ENCODE data around the gene ARHGAP26.

The ARHGAP26 gene

DNA sequence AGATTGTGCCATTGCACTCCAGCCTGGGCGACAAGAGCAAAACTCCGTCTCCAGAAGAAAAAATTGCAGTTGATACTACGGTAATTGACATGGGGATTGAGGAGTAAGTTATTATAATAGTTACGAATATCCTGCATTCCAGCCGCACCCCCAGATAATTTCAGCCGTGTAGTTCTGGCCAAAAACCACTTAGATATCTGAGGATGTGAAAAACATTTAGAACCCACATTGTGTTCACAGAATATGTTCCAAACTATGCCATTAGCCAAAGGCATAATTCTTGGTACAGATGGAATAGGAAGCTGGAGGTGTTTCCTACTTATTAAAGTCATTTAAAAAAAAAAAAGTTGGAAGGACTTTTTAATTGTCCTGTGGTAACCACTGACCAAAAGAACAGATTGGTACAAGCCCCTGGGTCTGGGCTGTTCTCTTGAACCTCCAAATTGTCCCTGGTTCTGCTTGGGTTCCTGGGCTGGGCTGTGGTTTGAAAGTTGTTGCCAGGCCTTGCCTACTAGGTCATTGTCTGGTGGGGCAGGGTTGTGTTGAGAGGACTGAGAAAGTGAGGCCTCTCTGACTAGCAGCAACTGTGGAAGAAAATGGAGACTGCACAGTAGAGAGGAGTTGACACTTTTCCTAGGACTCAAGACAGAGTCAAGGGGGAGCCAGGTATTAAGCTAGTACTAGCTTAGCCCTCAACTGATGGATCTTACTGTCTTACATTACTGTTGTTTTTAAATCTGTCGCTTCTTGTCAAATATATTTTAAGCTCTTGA is 434.5 kb downstream of the ARHGAP26 start:
- DNase-seq: no peak

DNA sequence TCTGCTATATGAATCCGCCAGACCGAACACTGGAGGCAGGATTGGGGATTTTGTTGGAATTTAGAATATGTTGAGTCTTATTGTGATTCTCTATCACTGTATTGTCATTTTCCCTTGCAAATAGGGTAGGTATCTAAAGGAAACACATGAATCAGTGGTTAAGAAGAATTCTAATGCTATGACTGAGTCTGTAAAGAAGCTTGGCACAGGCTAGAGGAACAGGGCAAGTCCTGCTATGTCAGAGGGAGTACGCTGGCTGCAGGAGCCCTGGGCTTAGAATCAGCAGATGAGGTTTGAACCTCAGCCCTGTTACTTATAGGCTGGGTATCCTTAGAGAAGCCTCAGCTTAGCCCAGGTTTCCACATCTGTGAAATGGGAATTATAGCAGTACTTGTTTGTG is 435.2 kb downstream of the ARHGAP26 start:
- no peak for DNase-seq

DNA sequence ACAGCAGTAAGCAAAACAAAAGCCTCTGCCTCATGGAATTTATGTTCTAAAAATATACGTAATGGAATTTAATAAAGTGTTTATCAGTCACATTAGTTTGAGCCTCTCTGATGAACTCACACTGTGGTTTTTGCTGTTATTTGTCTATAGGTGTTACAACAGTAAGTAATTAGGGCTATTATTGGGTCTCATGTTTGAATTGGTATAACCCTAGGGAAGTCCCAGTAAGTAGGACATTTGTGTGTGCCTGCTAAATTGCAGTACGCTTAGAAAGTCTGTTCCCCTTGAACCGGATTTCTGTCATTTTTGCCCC is 435.7 kb downstream of the ARHGAP26 start:
- no peak for DNase-seq

DNA sequence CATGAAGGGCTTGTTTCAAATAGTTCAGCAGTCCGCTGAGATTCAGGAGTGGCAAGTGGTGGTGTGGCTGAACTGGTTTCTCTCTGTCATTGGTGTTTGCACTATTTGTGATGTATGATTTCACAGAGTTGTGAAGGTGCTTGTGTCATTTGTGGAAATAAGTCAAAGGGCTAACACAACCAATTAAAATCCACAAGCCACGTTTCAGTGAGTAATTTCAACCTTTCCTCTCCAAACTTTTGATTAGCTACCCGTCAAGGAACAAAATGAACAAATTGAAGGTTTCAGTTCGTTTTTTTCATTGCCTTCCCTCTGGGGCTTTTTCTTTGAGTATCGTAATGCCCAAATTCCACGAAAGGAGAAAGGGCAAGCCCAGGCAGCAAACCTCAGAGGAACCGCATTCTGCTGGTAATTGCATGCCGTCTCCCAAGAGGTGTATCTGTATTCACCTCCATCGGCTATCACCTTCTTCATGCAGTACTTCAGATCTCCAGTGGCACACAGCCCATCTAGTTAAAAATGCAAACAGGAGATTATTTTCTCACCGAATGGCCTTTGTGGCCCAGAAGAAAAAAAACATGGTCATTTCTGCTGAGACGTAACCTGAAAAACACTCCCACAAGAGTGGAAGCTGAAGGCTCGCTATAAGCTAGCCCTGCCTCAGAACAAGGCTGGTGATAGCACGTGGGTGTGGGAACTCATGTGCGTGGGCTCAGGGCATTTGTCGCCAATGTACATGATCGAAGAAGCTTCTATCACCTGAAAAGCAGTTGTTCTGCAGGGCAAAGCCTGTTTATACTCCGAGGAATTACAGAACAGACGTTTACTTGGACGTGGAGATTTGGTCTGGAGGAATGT is 436.2 kb downstream of the ARHGAP26 start:
- no peak for DNase-seq

DNA sequence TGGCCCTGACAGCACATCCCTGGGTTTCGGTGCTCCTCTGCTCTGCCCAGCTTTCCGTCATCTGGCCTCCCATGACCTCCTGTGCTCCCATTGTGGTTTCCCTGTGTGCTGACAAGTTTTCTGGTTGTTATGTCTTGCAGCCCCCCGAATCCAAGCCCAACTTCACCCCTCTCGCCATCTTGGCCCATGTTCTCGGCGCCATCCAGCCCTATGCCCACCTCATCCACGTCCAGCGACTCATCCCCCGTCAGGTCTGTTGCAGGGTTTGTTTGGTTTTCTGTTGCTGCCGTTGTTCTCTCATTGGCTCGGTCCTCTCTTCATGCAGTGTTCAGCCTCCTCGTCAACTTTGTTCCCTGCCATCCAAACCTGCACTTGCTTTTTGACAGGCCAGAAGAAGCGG is 436.9 kb downstream of the ARHGAP26 start:
- no peak for DNase-seq

DNA sequence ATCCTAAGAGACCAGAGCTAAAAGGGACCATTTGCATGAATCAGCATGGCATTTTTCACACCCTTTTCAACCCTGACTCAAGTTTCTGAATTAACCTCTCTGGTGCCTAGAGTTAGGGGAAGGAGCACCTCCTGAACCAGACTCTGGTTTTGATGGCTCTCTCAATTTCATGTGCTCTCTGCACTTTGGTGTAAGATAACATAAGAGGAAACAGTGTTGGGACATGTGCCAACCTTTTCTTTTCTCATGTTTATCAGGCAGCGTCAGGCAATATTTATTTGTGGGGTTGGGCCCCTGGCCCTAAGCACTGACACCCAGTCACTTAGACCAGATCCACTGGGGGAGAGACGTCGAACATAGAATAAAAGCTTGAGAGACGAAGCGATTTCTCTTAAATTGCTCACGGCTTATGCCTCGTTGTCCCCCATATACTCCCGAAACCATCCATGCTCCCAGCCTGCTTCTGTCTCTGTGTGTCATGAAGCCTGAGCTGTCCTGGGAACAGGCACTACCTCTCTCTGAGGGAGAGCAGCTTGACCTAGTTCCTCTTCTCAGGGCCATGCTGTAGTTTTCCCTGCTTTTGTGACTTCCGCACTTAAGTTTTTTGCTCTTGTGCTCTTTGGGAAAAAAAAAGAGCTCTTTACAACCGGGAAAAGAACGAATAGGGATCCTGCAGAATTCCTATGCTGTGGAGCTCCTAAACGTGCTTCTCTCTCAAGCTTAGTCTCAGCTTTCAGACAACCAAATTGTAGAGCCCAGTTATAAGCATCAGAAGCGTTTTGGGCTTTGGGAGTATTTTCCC is 437.6 kb downstream of the ARHGAP26 start:
- no peak for DNase-seq

DNA sequence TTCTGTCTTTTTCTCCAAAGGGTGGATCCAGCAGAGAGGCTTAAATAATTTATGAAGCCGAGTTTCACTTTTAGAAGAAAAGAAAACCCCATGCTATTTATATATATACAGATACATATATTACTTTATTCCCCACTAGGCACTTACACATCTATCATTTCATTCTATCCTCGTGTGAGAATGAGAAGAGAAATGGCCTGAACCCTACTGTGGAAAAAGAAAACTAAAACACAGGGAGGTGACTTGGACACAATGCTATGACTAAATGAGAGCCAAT is 438.1 kb downstream of the ARHGAP26 start:
- no peak for DNase-seq

DNA sequence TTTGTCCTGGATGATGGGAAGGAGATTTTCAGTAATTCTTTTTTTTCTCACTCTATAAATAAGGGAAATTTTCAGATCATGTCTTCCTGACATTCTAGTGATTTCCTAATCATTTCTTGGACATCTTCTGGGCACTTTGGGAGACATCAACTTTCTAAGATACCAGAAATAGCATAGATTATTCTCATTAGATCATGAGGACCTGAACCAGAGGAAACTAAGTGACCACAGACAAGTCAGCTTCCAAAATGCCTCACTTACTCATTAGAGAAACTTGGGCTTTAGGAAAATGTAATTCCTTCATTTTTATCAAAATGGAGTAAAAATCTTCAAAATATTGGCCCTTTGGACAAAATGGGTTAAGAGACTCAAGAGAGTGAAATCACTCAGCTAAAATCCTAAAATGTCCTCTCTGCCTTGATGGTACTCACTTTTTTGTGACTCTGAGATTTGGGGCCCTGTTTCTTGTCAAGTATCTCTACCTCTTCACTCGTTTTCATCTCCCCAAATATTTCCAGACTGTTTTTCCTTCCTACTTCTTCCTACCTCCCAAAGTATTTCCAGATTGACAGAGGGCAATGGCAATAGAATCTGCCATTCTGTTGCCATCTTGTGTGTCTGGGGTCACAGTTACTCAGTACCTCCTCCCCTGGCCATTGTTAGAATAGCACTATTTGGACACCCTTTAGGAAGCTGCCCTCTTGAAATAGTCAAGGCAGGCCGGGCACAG is 438.8 kb downstream of the ARHGAP26 start:
- no peak for DNase-seq

DNA sequence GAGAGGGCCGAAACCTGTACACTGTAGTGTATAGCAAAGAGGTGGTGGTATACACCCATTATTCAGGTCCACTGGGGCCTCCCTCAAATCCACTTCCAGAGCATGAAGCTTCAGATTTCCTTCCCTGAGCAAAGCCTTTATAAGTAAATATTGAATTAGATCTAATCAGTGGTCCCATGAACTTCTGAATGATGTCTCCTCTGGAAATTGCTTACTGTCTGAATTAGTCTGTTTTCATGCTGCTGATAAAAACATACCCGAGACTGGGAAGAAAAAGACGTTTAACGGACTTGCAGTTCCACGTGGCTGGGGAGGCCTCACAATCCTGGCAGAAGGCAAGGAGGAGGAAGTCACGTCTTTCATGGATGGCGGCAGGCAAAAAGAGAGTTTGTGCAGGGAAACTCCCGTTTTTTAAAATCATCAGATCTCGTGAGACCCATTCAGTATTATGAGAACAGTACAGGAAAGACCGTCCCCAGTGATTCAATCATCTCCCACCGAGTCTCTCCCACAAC is 439.8 kb downstream of the ARHGAP26 start:
- DNase-seq: no peak

DNA sequence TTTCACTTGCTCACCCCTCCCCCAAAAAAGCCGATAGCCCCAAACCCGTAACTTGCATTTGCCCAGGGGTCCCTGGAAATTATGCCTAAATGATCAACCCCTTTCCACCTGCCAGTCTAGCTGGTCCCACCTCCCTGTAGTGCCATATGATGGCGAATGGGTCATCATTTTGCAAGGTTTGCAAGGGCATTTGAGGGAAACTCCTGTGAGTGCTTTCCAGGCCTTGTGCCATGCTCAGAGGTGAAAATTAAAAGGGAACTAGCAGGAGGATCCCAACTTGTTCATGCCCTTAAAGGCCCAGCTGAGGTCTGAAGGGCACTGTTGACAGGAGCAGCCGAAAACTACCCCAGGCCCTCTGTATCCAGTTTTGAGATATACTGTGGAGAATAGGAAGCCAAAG is 440.4 kb downstream of the ARHGAP26 start:
- no peak for DNase-seq

DNA sequence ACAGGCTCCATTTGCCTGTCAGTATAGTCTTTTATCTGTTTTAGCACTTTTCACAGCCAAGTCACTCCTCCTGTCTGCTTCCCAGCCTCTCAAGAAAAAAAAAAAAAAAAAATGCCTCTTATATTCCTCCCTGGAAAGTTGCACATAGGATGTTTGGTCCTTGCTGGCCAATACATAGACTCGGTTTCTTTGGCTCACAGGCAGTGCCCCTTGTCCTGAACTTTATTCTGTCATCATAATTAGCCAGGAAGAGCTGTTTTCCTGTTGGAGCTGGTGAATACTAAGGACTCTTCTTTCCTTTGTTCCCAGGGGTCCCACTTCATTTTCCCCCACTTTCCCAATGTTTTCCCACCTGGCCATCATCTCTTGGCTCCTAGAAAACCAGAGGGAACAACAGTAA is 442.1 kb downstream of the ARHGAP26 start:
- no peak for DNase-seq

DNA sequence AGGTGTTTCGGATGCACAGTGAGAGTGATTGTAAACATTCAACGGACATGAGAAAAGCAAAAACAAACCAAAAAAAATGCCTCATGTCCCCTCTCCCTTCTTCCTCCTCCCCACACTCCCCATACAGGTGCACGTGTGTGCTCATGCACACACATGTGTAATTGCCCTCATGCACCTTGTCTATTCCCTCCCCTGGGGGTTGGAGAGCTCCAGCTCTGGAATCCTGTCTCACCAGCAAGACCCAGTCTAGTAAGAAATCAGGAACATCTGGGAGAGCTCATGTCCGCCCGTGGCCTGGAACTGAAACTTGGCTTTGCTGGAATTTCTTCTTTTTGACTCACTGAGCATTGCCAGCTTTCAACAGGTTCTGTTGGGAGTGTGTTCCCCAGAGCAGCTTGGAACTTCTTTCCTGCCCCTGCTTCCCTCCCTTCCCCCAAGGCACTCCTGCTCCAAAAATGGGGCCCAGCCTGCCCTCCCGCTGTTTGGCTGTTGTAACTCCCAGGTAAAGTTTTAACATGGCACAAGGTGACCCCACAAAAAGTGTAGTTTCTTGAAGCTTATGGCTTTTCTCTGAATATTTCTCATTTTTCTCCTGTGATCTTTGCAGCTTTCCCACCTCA is 443.2 kb downstream of the ARHGAP26 start:
- no peak for DNase-seq

DNA sequence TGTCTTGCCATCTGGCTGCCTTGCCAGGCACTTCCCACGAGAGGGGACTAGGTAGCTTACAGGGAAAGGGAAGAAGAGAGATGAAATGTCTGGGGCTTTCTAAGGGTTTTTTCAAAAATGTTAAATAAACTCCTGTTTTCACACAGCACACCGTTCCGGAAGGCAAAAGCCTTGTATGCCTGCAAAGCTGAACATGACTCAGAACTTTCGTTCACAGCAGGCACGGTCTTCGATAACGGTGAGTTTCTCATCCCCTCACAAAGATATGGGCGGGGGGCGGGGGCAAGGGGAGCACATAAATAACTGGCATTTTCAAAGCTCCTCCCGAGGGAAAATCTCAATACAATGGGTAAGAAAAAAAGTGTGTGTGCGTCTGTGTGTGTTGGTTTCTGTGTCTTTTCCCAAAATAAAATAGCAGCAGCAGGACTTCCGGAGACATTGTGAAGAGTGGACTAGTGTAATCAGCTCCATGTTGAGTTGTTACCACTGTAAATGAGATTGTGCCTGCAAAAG is 443.7 kb downstream of the ARHGAP26 start:
- DNase-seq: no peak

DNA sequence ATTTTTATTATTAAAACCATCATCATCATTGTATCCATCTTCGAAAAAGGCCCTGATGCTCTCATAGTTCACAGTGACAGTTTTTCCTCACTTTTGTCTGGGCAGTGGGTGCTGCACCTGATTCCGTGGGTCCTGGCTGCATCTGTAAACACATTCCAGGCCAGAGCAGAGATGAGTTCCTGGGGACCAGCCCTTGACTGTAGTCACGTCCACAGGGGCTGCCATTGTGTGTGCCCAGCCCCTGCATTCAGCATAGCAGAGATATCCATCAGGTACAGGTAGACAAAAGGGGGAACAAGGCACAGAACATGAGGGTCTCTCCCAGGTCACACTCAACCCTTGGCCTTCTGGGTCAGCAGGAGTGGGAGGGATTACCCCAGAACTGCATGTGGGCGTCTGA is 444.3 kb downstream of the ARHGAP26 start:
- DNase-seq: no peak

DNA sequence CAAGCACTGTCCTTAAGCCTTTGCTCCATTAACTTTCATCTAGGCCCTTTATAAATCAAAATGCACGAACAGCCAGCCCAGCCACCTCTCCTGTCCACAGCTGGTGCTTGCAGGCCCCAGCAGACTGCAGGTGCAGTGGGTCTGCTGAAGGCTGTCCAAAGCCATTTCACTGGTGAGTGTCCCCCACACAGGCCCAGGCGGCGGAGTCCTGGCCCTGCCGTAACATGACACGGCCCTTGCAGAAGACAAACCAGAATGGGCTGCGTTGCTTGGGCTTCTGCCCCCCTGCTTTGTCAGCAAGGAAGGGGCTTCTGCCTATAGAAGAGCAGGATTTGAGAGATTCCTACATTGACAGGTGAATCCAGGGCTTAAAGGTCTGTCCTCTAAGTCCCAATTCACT is 444.7 kb downstream of the ARHGAP26 start:
- no peak for DNase-seq

DNA sequence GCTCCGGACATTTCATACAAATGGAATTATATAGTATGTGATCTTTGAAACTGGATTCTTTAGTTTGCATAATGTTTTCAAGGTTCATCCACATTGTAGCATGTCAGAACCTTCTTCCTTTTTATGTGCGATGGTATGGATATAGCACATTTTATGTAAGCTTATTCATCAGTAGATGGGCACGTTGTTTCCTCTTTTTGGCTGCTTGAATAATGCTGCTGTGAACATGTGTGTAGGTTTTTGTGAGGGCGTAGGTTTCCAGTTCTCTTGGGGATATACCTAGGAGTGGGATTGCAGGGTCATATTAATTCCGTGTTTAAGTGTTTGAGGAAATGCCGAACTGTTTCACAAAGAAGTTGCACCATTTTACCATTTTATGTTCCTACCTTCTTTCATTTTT is 445.5 kb downstream of the ARHGAP26 start:
- DNase-seq: no peak

DNA sequence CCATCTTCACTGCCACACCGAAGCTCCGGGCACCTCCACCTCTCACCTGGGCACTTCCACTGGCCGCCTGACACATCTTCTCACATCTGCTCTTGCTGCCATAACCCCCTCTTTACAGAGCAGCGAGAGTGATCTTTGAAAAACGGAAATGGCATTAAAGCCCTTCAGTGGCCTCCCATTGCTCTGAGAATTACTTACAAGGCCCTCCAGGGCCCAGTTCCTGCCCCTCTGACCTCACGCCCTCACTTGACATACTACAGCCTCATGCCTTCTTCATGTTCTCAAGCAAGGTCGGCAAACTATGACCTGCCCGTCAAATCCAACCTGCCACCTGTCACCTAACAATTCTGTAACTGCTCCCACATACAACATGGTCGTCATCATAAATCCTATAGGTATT is 446.0 kb downstream of the ARHGAP26 start:
- no peak for DNase-seq

DNA sequence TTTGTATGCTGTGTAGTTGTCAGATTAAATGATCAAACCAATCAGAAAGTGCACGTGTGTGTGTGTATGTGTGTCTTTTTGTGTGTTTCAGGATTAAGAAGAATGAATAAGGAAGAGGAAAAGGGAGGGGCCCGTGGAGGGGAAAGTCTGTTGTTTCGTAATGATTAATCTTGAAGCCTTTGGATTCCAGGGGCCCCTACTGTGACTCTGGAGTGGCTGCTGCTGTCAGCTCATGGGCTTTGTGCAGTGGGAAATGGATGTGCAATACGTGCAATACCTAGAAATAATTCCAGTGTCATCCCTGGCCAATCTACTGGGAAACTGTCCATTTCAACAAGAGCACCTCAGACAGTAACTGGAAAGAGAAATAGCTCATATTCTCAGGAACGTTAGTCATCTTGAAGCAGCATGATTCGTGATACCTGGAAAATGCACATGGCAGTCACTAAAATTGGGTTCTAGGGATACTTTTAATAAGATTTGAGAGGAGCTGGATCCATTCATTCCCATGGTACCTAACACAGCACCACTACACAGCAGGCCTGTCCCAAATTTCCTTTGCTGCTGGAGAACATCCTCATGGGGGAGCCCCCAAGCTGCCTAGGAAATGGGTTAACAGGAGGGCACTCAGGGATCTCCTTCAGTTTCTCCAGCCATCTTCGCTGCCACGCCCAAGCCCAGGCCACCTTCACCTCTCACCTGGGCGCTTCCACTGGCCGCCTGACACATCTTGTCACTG is 447.1 kb downstream of the ARHGAP26 start:
- DNase-seq: no peak

DNA sequence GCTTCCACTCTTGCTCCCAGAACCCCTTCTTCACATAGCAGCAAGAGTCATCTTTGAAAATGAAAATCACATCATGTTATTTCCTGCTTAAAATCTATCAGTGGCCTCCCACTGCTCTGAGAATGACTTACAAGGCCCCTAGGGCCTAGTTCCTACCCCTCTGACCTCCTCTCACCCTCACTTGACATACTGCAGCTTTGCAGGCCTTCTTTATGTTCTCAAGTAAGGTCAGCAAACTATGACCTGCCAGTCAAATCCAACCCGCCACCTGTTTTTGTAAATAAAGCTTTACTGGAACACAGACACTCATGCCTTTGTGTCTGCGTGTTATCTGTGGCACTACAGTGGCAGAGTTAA is 447.6 kb downstream of the ARHGAP26 start:
- DNase-seq: no peak

DNA sequence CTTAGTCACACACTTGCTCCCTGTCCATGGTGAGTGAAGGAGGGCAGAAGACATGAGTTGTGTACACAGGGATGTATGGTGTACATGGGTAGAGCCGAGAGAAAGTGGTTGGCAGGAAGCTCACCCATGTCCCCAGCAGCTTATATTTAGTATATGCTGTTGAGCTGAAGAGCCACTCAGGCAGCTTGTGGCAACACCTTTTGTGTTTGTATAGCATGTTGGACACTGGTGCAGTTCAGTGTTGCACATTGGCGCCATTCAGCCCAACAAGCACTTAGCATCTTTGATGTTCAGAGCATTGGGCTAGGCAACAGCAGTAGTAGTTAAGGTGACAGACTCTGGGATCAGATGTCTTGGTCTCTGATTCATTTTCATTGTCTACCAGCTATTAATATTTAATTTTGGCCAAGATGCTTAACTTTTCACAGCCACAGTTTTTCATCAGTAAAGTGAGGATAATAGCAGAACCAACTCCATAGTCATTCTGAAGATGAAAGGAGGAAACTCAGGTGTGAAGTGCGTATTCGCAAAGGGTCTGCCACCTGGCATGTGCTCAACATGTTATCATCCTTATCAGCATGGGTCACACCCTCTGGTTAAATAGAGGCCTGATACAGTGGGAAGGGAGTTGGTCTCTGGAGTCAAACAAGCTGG is 448.5 kb downstream of the ARHGAP26 start:
- DNase-seq: no peak

DNA sequence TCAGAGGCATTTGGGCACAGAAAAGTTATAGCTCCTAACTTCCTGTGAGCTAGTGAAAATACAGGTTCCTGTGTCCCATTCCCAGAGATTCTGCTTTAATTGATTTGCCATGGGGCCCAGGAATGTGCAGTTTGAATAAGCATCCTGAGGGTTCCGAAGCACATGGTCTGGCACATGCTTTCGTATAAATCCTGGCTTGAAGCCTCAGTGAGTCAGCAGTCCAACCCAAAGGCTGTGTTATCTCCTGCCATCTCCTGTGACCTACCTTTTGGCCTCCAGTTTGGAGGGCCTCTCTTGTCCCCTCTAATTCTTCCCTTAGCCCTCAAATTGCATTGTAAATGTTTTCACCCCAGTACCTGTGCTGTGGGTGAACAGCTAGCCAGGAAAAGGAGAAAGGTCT is 449.5 kb downstream of the ARHGAP26 start:
- DNase-seq: no peak

Measured in NCI-H446 treated with DMSO at 0.1 percent for 48 hours (cell line).